Keratinocyte (primary cell): ENCODE measurements around the gene CFH. TPM values are rescaled to one million over a fixed set of nuclear protein-coding genes. Genes with fewer than 3 reads are reported as not detected.

ENCODE experiments used
- DNase-seq: peaks from one replicate; pipeline ENCODE4 v3.0.0-alpha.2; 2011; ENCODE audit warnings: low read depth, missing footprints, low spot score
- FAIRE-seq: peaks from 2 replicates; lab custom pipeline; 2011; peaks lifted over from hg19 to GRCh38; lab: Jason Lieb, UNC
- H2AFZ ChIP-seq: 2 replicates; pipeline ENCODE4 v1.6.0; 2012; ENCODE audit warnings: low read length, control low read depth, inconsistent platforms; ENCODE audit not compliant: control insufficient read depth
- H3K27ac ChIP-seq: 2 replicates; pipeline ENCODE4 v1.5.1; 2011; ENCODE audit warnings: low read length; ENCODE audit not compliant: control insufficient read depth, insufficient read depth
- H3K27me3 ChIP-seq: 3 replicates; pipeline ENCODE4 v1.6.0; 2011; ENCODE audit warnings: low read length; ENCODE audit not compliant: control insufficient read depth, insufficient read depth; ENCODE audit errors: extremely low read depth
- H3K36me3 ChIP-seq, 2 experiments: 2 replicates in 1 of 2; 3 replicates in 1 of 2; pipeline ENCODE4 v1.5.1; 2011; ENCODE audit warnings: low read length in 2 of 2, mild to moderate bottlenecking in 1 of 2; ENCODE audit not compliant: control insufficient read depth in 2 of 2, insufficient read depth in 2 of 2; ENCODE audit errors: extremely low read depth in 1 of 2
- H3K4me1 ChIP-seq: 3 replicates; pipeline ENCODE4 v1.5.1; 2011; ENCODE audit warnings: low read length; ENCODE audit not compliant: control insufficient read depth, insufficient read depth; ENCODE audit errors: extremely low read depth
- H3K4me2 ChIP-seq: 3 replicates; pipeline ENCODE4 v1.6.0; 2011; ENCODE audit warnings: low read depth, low read length; ENCODE audit not compliant: control insufficient read depth, insufficient read depth; ENCODE audit errors: extremely low read depth
- H3K4me3 ChIP-seq, 3 experiments: fragments of 200-600 bp in 1 of 3; sonication (generic) in 1 of 3; 2 replicates in 2 of 3; 3 replicates in 1 of 3; pipeline ENCODE4 v1.5.1; 2011 to 2016; ENCODE audit warnings: low read length in 3 of 3, mild to moderate bottlenecking in 3 of 3, control low read depth in 2 of 3, inconsistent platforms in 1 of 3, low read depth in 1 of 3, mixed read lengths in 1 of 3, mixed run types in 1 of 3, moderate library complexity in 1 of 3; ENCODE audit not compliant: control insufficient read depth in 2 of 3, insufficient read depth in 2 of 3; ENCODE audit errors: extremely low read depth in 1 of 3
- H3K79me2 ChIP-seq: 2 replicates; pipeline ENCODE4 v1.6.0; 2012; ENCODE audit warnings: low read length; ENCODE audit not compliant: control insufficient read depth, insufficient read depth
- H3K9ac ChIP-seq: 3 replicates; pipeline ENCODE4 v1.6.0; 2011; ENCODE audit warnings: low read length; ENCODE audit not compliant: control insufficient read depth, insufficient read depth; ENCODE audit errors: extremely low read depth
- H3K9me1 ChIP-seq: 3 replicates; pipeline ENCODE4 v1.6.0; 2011; ENCODE audit warnings: low read length; ENCODE audit not compliant: control insufficient read depth, insufficient read depth; ENCODE audit errors: extremely low read depth
- H3K9me3 ChIP-seq: 2 replicates; pipeline ENCODE4 v1.5.1; 2012; ENCODE audit warnings: low read depth, low read length; ENCODE audit not compliant: control insufficient read depth
- H4K20me1 ChIP-seq: 3 replicates; pipeline ENCODE4 v1.6.0; 2011; ENCODE audit warnings: low read length; ENCODE audit not compliant: control insufficient read depth, insufficient read depth; ENCODE audit errors: extremely low read depth
- CTCF ChIP-seq, 3 experiments: IDR thresholded peaks in 1 of 3; conservative IDR thresholded peaks in 1 of 3; optimal IDR thresholded peaks in 1 of 3; 2 replicates in 2 of 3; 3 replicates in 1 of 3; pipeline versions ENCODE3 to v1.5.1; 2011; ENCODE audit warnings: low read length in 3 of 3, mild to moderate bottlenecking in 3 of 3, moderate library complexity in 2 of 3, control low read depth in 1 of 3, inconsistent platforms in 1 of 3; ENCODE audit not compliant: insufficient read depth in 2 of 3; ENCODE audit errors: extremely low read depth in 1 of 3
- EZH2 ChIP-seq: IDR thresholded peaks from one replicate; pipeline ENCODE4 v1.6.1; 2012; ENCODE audit warnings: inconsistent platforms, mild to moderate bottlenecking, low read length, moderate library complexity
- dilution Hi-C: fragments of 300-500 bp; cut with MboI; formaldehyde crosslinking; loops from one replicate; pipeline ENCODE4 v1.7.0; 2020; ENCODE audit warnings: low sequenced_read_pairs; ENCODE audit not compliant: extremely low pct_ligation_motif_present
- polyA plus RNA-seq, 5 experiments: library from polyadenylated mRNA; depleted of rRNA in 3 of 5; stranded (reverse) in 3 of 5; stranded (forward) in 1 of 5; unstranded in 1 of 5; fragments of >200 nt; gene quantifications; 1 replicate in 1 of 5; 2 replicates in 3 of 5; 3 replicates in 1 of 5; pipeline versions ENCODE4 v1.2.1 to v1.2.3, GENCODE V29; 2011 to 2012; ENCODE audit warnings: missing spikeins in 2 of 5, low read depth in 1 of 5, low replicate concordance in 1 of 5

Gene CFH
- polyA plus RNA-seq, 1 donor (not counting 4 experiments of a cell fraction or from before 2014, with no cell fraction given) = 3.7 TPM

DNA sequence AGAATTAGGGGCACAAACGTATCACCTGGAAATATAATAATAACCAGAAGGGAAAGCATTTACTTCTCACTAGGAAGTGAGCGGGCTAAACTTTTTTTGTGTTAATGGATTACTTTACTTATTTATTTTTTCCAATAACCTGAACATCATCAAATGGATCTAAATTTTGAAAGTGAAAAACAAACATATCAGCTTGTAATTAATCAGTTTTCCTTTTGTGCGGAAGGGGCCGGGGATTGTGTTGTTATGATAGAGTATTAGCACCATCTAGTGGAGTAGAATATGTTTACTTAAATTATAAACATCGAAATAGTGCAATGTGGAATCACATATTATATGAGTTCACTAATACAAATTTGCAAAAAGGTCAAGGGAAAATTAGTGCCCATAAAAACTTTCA is 9.0 kb downstream of the CFH start:
- Histone ChIP-seq H3K27me3 (no peaks in the 10 kb centered on the region), H4K20me1 (no peaks in the 10 kb centered on the region), H3K79me2 (no peaks in the 10 kb centered on the region), H3K4me1 (no peaks in the 10 kb centered on the region), H3K27ac (no peak overlapping the region), H2AFZ (no peak overlapping the region), H3K9ac (no peak overlapping the region), H3K4me2 (peak overlapping the region; percentile 36), H3K9me3 (no peaks in the 10 kb centered on the region), H3K9me1 (no peaks in the 10 kb centered on the region), H3K36me3 (no peaks in the 10 kb centered on the region), H3K4me3 (no peak overlapping the region)
- TF ChIP-seq EZH2 (no peak), CTCF (optimal IDR thresholded peaks at IDR 0.05 in 1 of 3, IDR thresholded peaks at IDR 0.05 in 1 of 3, conservative IDR thresholded peaks at IDR 0.05 in 1 of 3; ENCODE audit: extremely low read depth in 1 of 3, insufficient read depth in 2 of 3, low read length in 3 of 3) (peak in 1 of 3 experiments; percentile 28)
- DNase-seq (no peak), FAIRE-seq (no peak)
- dilution Hi-C loops = loop anchor here (25.0 kb wide), 1 partner anchor 324 kb away; no protein-coding TSS in a partner anchor

DNA sequence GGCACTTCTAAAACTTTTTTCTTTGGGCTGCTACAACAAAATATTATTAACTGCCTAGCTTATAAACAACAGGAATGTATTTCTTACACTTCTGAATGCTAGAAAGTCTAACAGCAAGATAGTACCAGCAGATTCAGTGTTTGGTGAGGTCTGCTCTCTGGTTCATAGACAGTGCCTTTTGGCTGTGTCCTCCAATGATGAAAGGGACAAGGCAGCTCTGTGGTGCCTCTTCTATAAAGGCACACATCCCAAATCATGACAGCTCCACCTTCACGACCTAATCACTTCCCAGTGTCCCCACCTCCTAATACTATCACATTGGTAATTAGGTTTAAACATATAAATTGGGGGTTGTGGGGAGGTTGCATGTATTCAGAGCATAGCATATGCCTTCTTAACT is 9.5 kb downstream of the CFH start:
- H3K4me1 ChIP-seq = no peaks in the 10 kb centered on the region
- TF ChIP-seq CTCF (optimal IDR thresholded peaks at IDR 0.05 in 1 of 3, IDR thresholded peaks at IDR 0.05 in 1 of 3, conservative IDR thresholded peaks at IDR 0.05 in 1 of 3; ENCODE audit: extremely low read depth in 1 of 3, insufficient read depth in 2 of 3, low read length in 3 of 3) (no peak), EZH2 (no peak)
- no peaks in the 10 kb centered on the region for H3K27me3 ChIP-seq
- H2AFZ ChIP-seq = no peak overlapping the region
- H3K4me3 ChIP-seq = no peak overlapping the region
- dilution Hi-C loops = loop anchor here (25.0 kb wide), 1 partner anchor 324 kb away; no protein-coding TSS in a partner anchor
- no peak overlapping the region for H3K27ac ChIP-seq
- no peaks in the 10 kb centered on the region for H4K20me1 ChIP-seq
- H3K9ac ChIP-seq = no peak overlapping the region
- no peaks in the 10 kb centered on the region for H3K9me3 ChIP-seq
- FAIRE-seq (no peak), DNase-seq (no peak)
- H3K9me1 ChIP-seq = no peaks in the 10 kb centered on the region
- no peaks in the 10 kb centered on the region for H3K79me2 ChIP-seq
- no peak overlapping the region for H3K4me2 ChIP-seq
- no peaks in the 10 kb centered on the region for H3K36me3 ChIP-seq
